Upper lobe of left lung (tissue), 6 donors: Measurements from ENCODE around the gene DNAH3. TPM values are rescaled to one million over a fixed set of nuclear protein-coding genes. Genes with fewer than 3 reads are reported as not detected.

Experiments
- ATAC-seq, 2 donors: fragments of 200-7000 bp; cut with Tn5 transposase; one replicate each; pipeline ENCODE4 v1.9.1; 2022; ENCODE audit warnings: mild to moderate bottlenecking in 2 of 2, moderate library complexity in 2 of 2; ENCODE audit not compliant: low FRiP score in 2 of 2
- DNase-seq, 2 donors: peaks; one replicate each; pipeline ENCODE4 v3.0.0-alpha.2; 2019 to 2020
- H3K27ac ChIP-seq, 4 donors: fragments of 200-600 bp; sonication (generic); one replicate each; pipeline ENCODE4 v1.5.1; 2016 to 2019
- H3K27me3 ChIP-seq, 4 donors: fragments of 200-600 bp; sonication (generic); one replicate each; pipeline ENCODE4 v1.5.1; 2017 to 2019
- H3K36me3 ChIP-seq, 4 donors: fragments of 200-600 bp; sonication (generic); one replicate each; pipeline ENCODE4 v1.5.1; 2016 to 2019
- H3K4me1 ChIP-seq, 4 donors: fragments of 200-600 bp; sonication (generic); one replicate each; pipeline ENCODE4 v1.5.1; 2018 to 2019
- H3K4me3 ChIP-seq, 4 donors: fragments of 200-600 bp; sonication (generic); one replicate each; pipeline ENCODE4 v1.5.1; 2017 to 2019; ENCODE audit warnings: mild to moderate bottlenecking in 2 of 4, moderate library complexity in 1 of 4
- H3K9me3 ChIP-seq, 4 donors: fragments of 200-600 bp; sonication (generic); one replicate each; pipeline ENCODE4 v1.5.1; 2018 to 2019
- CTCF ChIP-seq, 6 experiments: fragments of 450-650 bp in 4 of 6; fragments of 200-600 bp in 2 of 6; sonication (generic) in 2 of 6; IDR thresholded peaks; one replicate each; pipeline ENCODE4 v1.5.1; 2016 to 2019; ENCODE audit warnings: antibody characterized with exemption in 6 of 6
- EP300 ChIP-seq, 4 donors: sonication (generic); formaldehyde crosslinking; IDR thresholded peaks; one replicate each; pipeline ENCODE4 v1.5.1; 2017; ENCODE audit warnings: antibody characterized with exemption in 4 of 4, control low read depth in 2 of 4
- POLR2A ChIP-seq, 4 donors: fragments of 450-650 bp; IDR thresholded peaks; one replicate each; pipeline ENCODE4 v1.5.1; 2016 to 2017; ENCODE audit warnings: antibody characterized with exemption in 4 of 4, mild to moderate bottlenecking in 2 of 4
- POLR2AphosphoS5 ChIP-seq, 2 donors: sonication (generic); formaldehyde crosslinking; IDR thresholded peaks; one replicate each; pipeline ENCODE4 v1.5.1; 2017; ENCODE audit warnings: antibody characterized with exemption in 2 of 2
- WGBS, 2 donors: methylation state at CpG; one replicate each; pipeline ENCODE4 v1.1.5; 2017 to 2018; 5-methylcytosine and 5-hydroxymethylcytosine counted together
- total RNA-seq, 6 donors: library from RNA; depleted of rRNA in 4 of 6; stranded (reverse); fragments of >200 nt in 4 of 6; gene quantifications; one replicate each; pipeline versions ENCODE4 v1.1.0 to v1.2.1, GENCODE V29; 2016 to 2021
- donor health status: DM: no; HTN: no; CAD: no; lungs with moderate emphysema.
- donor health status: DM: no; HTN: yes; CAD: no; lungs with severe emphysema.

Gene DNAH3
- total RNA-seq, 6 donors from 2014 or later, result 0.23 to 48.1 (median 4.8) TPM

- H3K36me3 ChIP-seq, result peaks cover 0 to 29% (median 4%) of the 10 kb centered on the region in 4 donors
- TF ChIP-seq POLR2A (IDR thresholded peaks at IDR 0.05), result no peak
- no peak for TF ChIP-seq POLR2AphosphoS5 (IDR thresholded peaks at IDR 0.05)
- TF ChIP-seq EP300 (IDR thresholded peaks at IDR 0.05), result no peak
- no peak for TF ChIP-seq CTCF (IDR thresholded peaks at IDR 0.05)
- peak overlapping the region in 1 of 4 donors; percentile 59 for H3K27ac ChIP-seq
- H3K27me3 ChIP-seq, result no peaks in the 10 kb centered on the region
- DNase-seq (peak in 1 of 2 donors; percentile 30), ATAC-seq (peak; percentile 14 to 71)
- no peak overlapping the region for H3K4me3 ChIP-seq
- no peaks in the 10 kb centered on the region for H3K9me3 ChIP-seq
- WGBS, 2 donors, result 83 to 85% methylated on average over 4 of the region's 4 CpGs
- peaks cover 3 to 32% (median 21%) of the 10 kb centered on the region in 4 donors for H3K4me1 ChIP-seq
Measured at GRCh38 chr16:20889625-20890275, 260.9 kb downstream of the DNAH3 start.

GRCh38 chr16:20887207-20887606 is 263.4 kb downstream of the DNAH3 start:
- no peak for DNase-seq
- ATAC-seq, result no peak
- H3K9me3 ChIP-seq, result no peaks in the 10 kb centered on the region
- no peak overlapping the region for H3K27ac ChIP-seq
- H3K27me3 ChIP-seq, result no peaks in the 10 kb centered on the region
- peaks cover 9 to 42% (median 39%) of the 10 kb centered on the region in 4 donors for H3K4me1 ChIP-seq
- H3K36me3 ChIP-seq, result peaks cover 0 to 12% (median 4%) of the 10 kb centered on the region in 4 donors
- WGBS, 2 donors, result 96 to 100% methylated on average over 1 of the region's 1 CpG
- no peak overlapping the region for H3K4me3 ChIP-seq
- TF ChIP-seq CTCF (IDR thresholded peaks at IDR 0.05) (no peak), EP300 (IDR thresholded peaks at IDR 0.05) (no peak), POLR2A (IDR thresholded peaks at IDR 0.05) (no peak), POLR2AphosphoS5 (IDR thresholded peaks at IDR 0.05) (no peak)

- no peak overlapping the region for H3K4me3 ChIP-seq
- H3K27ac ChIP-seq, result no peak overlapping the region
- DNase-seq (no peak), ATAC-seq (no peak)
- no peaks in the 10 kb centered on the region for H3K9me3 ChIP-seq
- 21 to 52% methylated on average over 1 of the region's 1 CpG for WGBS, 2 donors
- H3K27me3 ChIP-seq, result no peaks in the 10 kb centered on the region
- peaks cover 16 to 50% (median 40%) of the 10 kb centered on the region in 4 donors for H3K4me1 ChIP-seq
- peaks cover 0 to 3% (median 0%) of the 10 kb centered on the region in 4 donors for H3K36me3 ChIP-seq
- no peak for TF ChIP-seq POLR2A (IDR thresholded peaks at IDR 0.05)
Measured at GRCh38 chr16:20886320-20886719, 264.3 kb downstream of the DNAH3 start.

- TF ChIP-seq CTCF (IDR thresholded peaks at IDR 0.05) (no peak), EP300 (IDR thresholded peaks at IDR 0.05) (no peak), POLR2AphosphoS5 (IDR thresholded peaks at IDR 0.05) (no peak), POLR2A (IDR thresholded peaks at IDR 0.05) (no peak)
- Histone ChIP-seq H3K27ac (peak overlapping the region in 2 of 4 donors; percentile 8 to 63), H3K4me1 (peaks cover 22 to 54% (median 43%) of the 10 kb centered on the region in 4 donors), H3K4me3 (no peak overlapping the region), H3K9me3 (no peaks in the 10 kb centered on the region), H3K27me3 (no peaks in the 10 kb centered on the region), H3K36me3 (no peaks in the 10 kb centered on the region)
- DNase-seq (no peak), ATAC-seq (no peak)
- WGBS, 2 donors, result 62 to 71% methylated on average over 1 of the region's 1 CpG
Measured at GRCh38 chr16:20884240-20884556, 266.4 kb downstream of the DNAH3 start.

- no peaks in the 10 kb centered on the region for H3K36me3 ChIP-seq
- peak overlapping the region in 3 of 4 donors; percentile 8 to 63 (median 13) for H3K27ac ChIP-seq
- no peak for ATAC-seq
- peaks cover 26 to 59% (median 47%) of the 10 kb centered on the region in 4 donors for H3K4me1 ChIP-seq
- no peaks in the 10 kb centered on the region for H3K9me3 ChIP-seq
- 64 to 73% methylated on average over 5 of the region's 5 CpGs for WGBS, 2 donors
- H3K4me3 ChIP-seq, result no peak overlapping the region
- no peak for TF ChIP-seq EP300 (IDR thresholded peaks at IDR 0.05)
- no peak for TF ChIP-seq POLR2A (IDR thresholded peaks at IDR 0.05)
- no peak for TF ChIP-seq POLR2AphosphoS5 (IDR thresholded peaks at IDR 0.05)
- no peak for TF ChIP-seq CTCF (IDR thresholded peaks at IDR 0.05)
- DNase-seq, result no peak
- H3K27me3 ChIP-seq, result no peaks in the 10 kb centered on the region
Measured at GRCh38 chr16:20883554-20884239, 266.9 kb downstream of the DNAH3 start.

Other genes starting within 250 kb of the DNAH3 start
- gene LDAF1, start 7.8 kb upstream of the DNAH3 start, total RNA-seq, result 10 to 100 TPM; 16.8 to 52.7 (median 39.1) TPM
- not detected for gene ZP2, start 60.7 kb upstream of the DNAH3 start, total RNA-seq
- gene ANKS4B, start 82.9 kb upstream of the DNAH3 start, total RNA-seq, result under 1 TPM in 1 of 6 donors, not detected in 5; 0.06 TPM
- 10 to 100 TPM in 2 of 6 donors, 1 to 10 TPM in 4; 2.0 to 18.6 (median 7.8) TPM for gene CRYM, start 127.4 kb upstream of the DNAH3 start, total RNA-seq